ENCODE measurements around the gene OPCML.

The OPCML gene

GRCh38 chr11:133361689-133361994 lies 170.7 kb downstream of the OPCML start:
- no peak for DNase-seq (ENCODE audit: low read depth)
- H3K4me3 ChIP-seq (ENCODE audit: control insufficient read depth, low read depth, low read length), result no peak overlapping the region
- no peak for TF ChIP-seq CTCF (IDR thresholded peaks at IDR 0.05; ENCODE audit: control insufficient read depth, insufficient read depth, low read depth, low read length, missing control alignments)

- TF ChIP-seq CTCF (IDR thresholded peaks at IDR 0.05; ENCODE audit: control insufficient read depth, insufficient read depth, low read depth, low read length, missing control alignments), result no peak
- DNase-seq (ENCODE audit: low read depth), result no peak
- no peak overlapping the region for H3K4me3 ChIP-seq (ENCODE audit: control insufficient read depth, low read depth, low read length)
Measured at GRCh38 chr11:133360860-133361688, 171.2 kb downstream of the OPCML start.

DNA sequence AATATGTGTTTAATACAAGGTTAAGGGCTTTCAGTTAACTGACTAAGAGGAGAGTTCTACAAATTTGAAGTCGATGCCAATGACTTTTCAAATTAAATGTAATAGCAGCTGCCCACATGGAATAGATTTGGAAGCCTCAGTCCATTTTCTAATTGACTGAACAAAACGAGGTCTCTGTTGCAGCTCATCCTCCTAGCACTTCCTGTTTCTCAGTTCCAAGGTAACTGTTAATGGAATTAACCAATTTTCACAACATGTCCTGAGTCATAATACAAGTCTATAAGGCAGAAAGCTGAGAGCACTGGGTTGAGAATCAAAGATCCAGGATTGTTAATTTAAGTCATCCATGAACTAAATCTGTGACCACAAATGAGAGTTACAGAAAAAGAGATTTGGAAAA lies 177.2 kb downstream of the OPCML start:
- no peak overlapping the region for H3K4me3 ChIP-seq (ENCODE audit: control insufficient read depth, low read depth, low read length)
- TF ChIP-seq CTCF (IDR thresholded peaks at IDR 0.05; ENCODE audit: control insufficient read depth, insufficient read depth, low read depth, low read length, missing control alignments), result no peak
- no peak for DNase-seq (ENCODE audit: low read depth)

DNA sequence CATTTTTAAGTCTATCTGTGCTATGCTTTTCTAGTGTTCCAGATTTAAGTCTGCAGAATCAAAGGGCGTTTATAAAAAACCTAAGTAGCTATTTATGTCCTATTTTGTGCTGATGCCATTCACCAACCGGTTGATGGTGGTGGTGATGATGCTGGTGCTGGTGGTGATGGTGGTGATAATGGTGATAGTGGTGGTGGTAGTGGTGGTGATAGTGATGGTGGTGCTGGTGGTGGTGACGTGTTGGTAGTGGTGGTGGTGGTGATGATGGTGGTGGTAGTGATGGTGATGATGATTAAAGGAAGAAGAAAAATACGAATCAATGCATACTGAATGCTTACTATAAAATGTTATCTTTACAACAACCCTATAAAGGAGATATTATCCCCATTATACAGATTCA lies 178.2 kb downstream of the OPCML start:
- DNase-seq (ENCODE audit: low read depth), result no peak
- no peak for TF ChIP-seq CTCF (IDR thresholded peaks at IDR 0.05; ENCODE audit: control insufficient read depth, insufficient read depth, low read depth, low read length, missing control alignments)
- H3K4me3 ChIP-seq (ENCODE audit: control insufficient read depth, low read depth, low read length), result no peak overlapping the region

DNA sequence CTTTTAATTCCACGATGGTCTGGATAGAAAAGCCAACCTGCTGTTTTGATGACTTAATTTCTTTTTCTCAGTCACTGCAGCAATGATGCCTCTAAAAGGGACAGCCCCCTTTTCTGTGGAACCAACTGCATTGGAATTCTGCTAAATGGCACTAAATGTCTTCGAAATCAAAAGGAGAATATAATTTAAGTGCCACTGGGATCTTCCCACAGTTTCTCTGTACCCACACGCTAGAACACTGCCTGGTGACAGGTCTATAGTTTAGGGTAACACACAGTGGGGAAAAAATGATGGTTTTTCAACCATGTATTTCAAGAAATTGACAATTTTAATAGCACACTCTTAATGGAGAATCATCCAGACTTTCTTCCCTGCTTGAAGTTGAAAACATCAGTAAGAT lies 182.3 kb downstream of the OPCML start:
- H3K4me3 ChIP-seq (ENCODE audit: control insufficient read depth, low read depth, low read length), result no peak overlapping the region

DNA sequence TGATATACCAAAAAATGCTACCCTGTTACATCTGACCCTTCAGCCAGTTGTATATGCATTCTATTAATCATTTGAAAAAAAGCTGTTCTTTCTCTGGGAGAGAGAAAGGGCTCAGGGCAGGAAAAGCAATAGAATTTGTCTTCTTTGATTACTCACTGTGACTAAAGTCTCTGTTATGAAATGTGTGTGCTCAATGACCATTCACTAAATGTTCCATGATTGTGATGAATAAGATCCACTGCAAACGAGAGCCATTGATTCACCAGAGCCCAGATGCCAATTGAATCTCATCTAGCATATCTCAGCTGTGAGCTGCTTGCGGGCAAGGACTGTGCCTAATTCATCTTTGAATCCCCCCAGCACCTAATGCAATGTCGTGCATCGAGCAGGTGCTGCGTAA lies 184.3 kb downstream of the OPCML start:
- DNase-seq (ENCODE audit: low read depth), result no peak
- TF ChIP-seq CTCF (IDR thresholded peaks at IDR 0.05; ENCODE audit: control insufficient read depth, insufficient read depth, low read depth, low read length, missing control alignments), result no peak
- no peak overlapping the region for H3K4me3 ChIP-seq (ENCODE audit: control insufficient read depth, low read depth, low read length)

More for the DNA sequence above, 182.3 kb downstream of the OPCML start:
- no peak for TF ChIP-seq CTCF (IDR thresholded peaks at IDR 0.05; ENCODE audit: control insufficient read depth, insufficient read depth, low read depth, low read length, missing control alignments)
- DNase-seq (ENCODE audit: low read depth), result no peak

Measured in AG09309 (cell line).